CD14-positive monocyte (primary cell): ENCODE data around the gene PPM1H. TPM values are rescaled to one million over a fixed set of nuclear protein-coding genes. Genes with fewer than 3 reads are reported as not detected.

Experiments
- DNase-seq, 3 donors: peaks; one replicate each; pipeline ENCODE4 v3.0.0-alpha.2; 2011 to 2022
- H2AFZ ChIP-seq: 2 replicates; pipeline ENCODE4 v1.6.0; 2012; ENCODE audit warnings: mild to moderate bottlenecking, low read depth, low read length, inconsistent platforms; ENCODE audit not compliant: insufficient read depth, poor library complexity, severe bottlenecking
- H3K27ac ChIP-seq, 2 donors: 1 replicate in 1 of 2; 2 replicates in 1 of 2; pipeline ENCODE4 v1.5.1; 2012 to 2013; ENCODE audit warnings: low read length in 2 of 2, control low read depth in 1 of 2, inconsistent platforms in 1 of 2, low read depth in 1 of 2, mild to moderate bottlenecking in 1 of 2
- H3K27me3 ChIP-seq, 2 donors: one replicate each; pipeline versions ENCODE4 v1.6.0 to v1.6.1; 2011 to 2013; ENCODE audit warnings: low read length in 2 of 2; ENCODE audit not compliant: control insufficient read depth in 2 of 2, insufficient read depth in 2 of 2
- H3K36me3 ChIP-seq, 2 donors: replicated peaks in 1 of 2; 1 replicate in 1 of 2; 2 replicates in 1 of 2; pipeline versions ENCODE4 v1.5.1 to v1.6.1; 2012 to 2013; ENCODE audit warnings: low read length in 2 of 2, control low read depth in 1 of 2, inconsistent platforms in 1 of 2, mild to moderate bottlenecking in 1 of 2; ENCODE audit not compliant: insufficient read depth in 2 of 2, control insufficient read depth in 1 of 2
- H3K4me1 ChIP-seq, 2 donors: 1 replicate in 1 of 2; 2 replicates in 1 of 2; pipeline versions ENCODE4 v1.5.1 to v1.6.1; 2012 to 2013; ENCODE audit warnings: low read length in 2 of 2, control low read depth in 1 of 2, inconsistent platforms in 1 of 2, mild to moderate bottlenecking in 1 of 2, moderate library complexity in 1 of 2; ENCODE audit not compliant: insufficient read depth in 2 of 2, control insufficient read depth in 1 of 2
- H3K4me2 ChIP-seq: replicated peaks from 2 replicates; pipeline ENCODE3; 2012; ENCODE audit warnings: low read length, moderate library complexity, mild to moderate bottlenecking; ENCODE audit not compliant: poor library complexity, severe bottlenecking; ENCODE audit errors: extremely low read depth
- H3K4me3 ChIP-seq, 3 experiments: fragments of 200-600 bp in 1 of 3; sonication (generic) in 1 of 3; replicated peaks in 1 of 3; 1 replicate in 2 of 3; 2 replicates in 1 of 3; pipeline ENCODE4 v1.5.1; 2011 to 2013; ENCODE audit warnings: low read length in 3 of 3, mild to moderate bottlenecking in 3 of 3, control low read depth in 2 of 3, low read depth in 2 of 3, inconsistent platforms in 1 of 3, moderate library complexity in 1 of 3
- H3K79me2 ChIP-seq: 2 replicates; pipeline ENCODE4 v1.6.0; 2012; ENCODE audit warnings: mild to moderate bottlenecking, control low read depth, inconsistent platforms, low read length, moderate library complexity; ENCODE audit not compliant: insufficient read depth
- H3K9ac ChIP-seq: 2 replicates; pipeline ENCODE4 v1.6.0; 2017; ENCODE audit warnings: low read length, mild to moderate bottlenecking; ENCODE audit not compliant: insufficient read depth, poor library complexity, severe bottlenecking
- H3K9me3 ChIP-seq, 2 donors: replicated peaks in 1 of 2; 1 replicate in 1 of 2; 2 replicates in 1 of 2; pipeline versions ENCODE4 v1.5.1 to v1.6.1; 2012 to 2013; ENCODE audit warnings: low read length in 2 of 2, control low read depth in 1 of 2; ENCODE audit not compliant: control insufficient read depth in 1 of 2, insufficient read depth in 1 of 2
- H4K20me1 ChIP-seq: 2 replicates; pipeline ENCODE4 v1.6.0; 2012; ENCODE audit warnings: mild to moderate bottlenecking, low read length, control low read depth, moderate library complexity; ENCODE audit not compliant: insufficient read depth
- H3K27ac Mint-ChIP-seq, 7 donors: one replicate each; pipeline ENCODE4 v1.8.0; 2020; ENCODE audit warnings: mild to moderate bottlenecking in 7 of 7, mixed read lengths in 7 of 7, moderate library complexity in 6 of 7, inconsistent platforms in 2 of 7
- H3K27me3 Mint-ChIP-seq, 3 donors: one replicate each; pipeline ENCODE4 v1.8.0; 2021 to 2022; ENCODE audit warnings: low read depth in 3 of 3, mild to moderate bottlenecking in 3 of 3, mixed read lengths in 3 of 3, moderate library complexity in 3 of 3, inconsistent platforms in 1 of 3
- H3K36me3 Mint-ChIP-seq, 2 donors: one replicate each; pipeline ENCODE4 v1.8.0; 2020; ENCODE audit warnings: mixed read lengths in 2 of 2, inconsistent platforms in 1 of 2, mild to moderate bottlenecking in 1 of 2
- H3K4me1 Mint-ChIP-seq: one replicate; pipeline ENCODE4 v1.8.0; 2020; ENCODE audit warnings: mild to moderate bottlenecking, mixed read lengths
- H3K4me3 Mint-ChIP-seq, 2 donors: one replicate each; pipeline ENCODE4 v1.8.0; 2020; ENCODE audit warnings: mild to moderate bottlenecking in 2 of 2, mixed read lengths in 2 of 2, moderate library complexity in 1 of 2
- H3K9me3 Mint-ChIP-seq, 7 donors: one replicate each; pipeline ENCODE4 v1.8.0; 2020 to 2022; ENCODE audit warnings: mixed read lengths in 7 of 7, mild to moderate bottlenecking in 6 of 7, moderate library complexity in 6 of 7, inconsistent platforms in 2 of 7
- CTCF ChIP-seq: fragments of 200-600 bp; IDR thresholded peaks from one replicate; pipeline ENCODE4 v1.8.0; 2022; ENCODE audit warnings: antibody characterized with exemption, mild to moderate bottlenecking
- WGBS: methylation state at CpG from one replicate; pipeline ENCODE4 v1.1.5; 2013; ENCODE audit warnings: missing lambda C conversion rate; ENCODE audit not compliant: insufficient coverage; 5-methylcytosine and 5-hydroxymethylcytosine counted together
- intact Hi-C, 2 donors: fragments of 100-400 bp; cut with micrococcal nuclease; formaldehyde crosslinking; loops; one replicate each; pipeline versions ENCODE4 v1.15.0 to v1.15.1; 2023
- polyA plus RNA-seq, 3 donors: library from polyadenylated mRNA; depleted of rRNA in 1 of 3; unstranded in 2 of 3; stranded (reverse) in 1 of 3; fragments of 300-500 nt in 2 of 3; fragments of >200 nt in 1 of 3; fragmentation: Illumina TruSeq in 2 of 3; gene quantifications; 1 replicate in 2 of 3; 2 replicates in 1 of 3; pipeline ENCODE4 v1.2.3, GENCODE V29; 2012 to 2021

Gene PPM1H
- polyA plus RNA-seq, 3 donors: 1.5 to 2.8 (median 1.9) TPM

- intact Hi-C loops: no loop called here
- no peaks in the 10 kb centered on the region for H3K27me3 ChIP-seq
- peaks cover 0 to 3% (median 0%) of the 10 kb centered on the region in 7 donors for H3K9me3 Mint-ChIP-seq
- no peak overlapping the region for H3K4me3 ChIP-seq
- H4K20me1 ChIP-seq: no peaks in the 10 kb centered on the region
- no peak overlapping the region for H3K27ac Mint-ChIP-seq
- WGBS: no CpG with 5 or more reads among the region's 1 CpG
- no peak for DNase-seq
- H3K9me3 ChIP-seq: no peaks in the 10 kb centered on the region
- no peak overlapping the region for H3K27ac ChIP-seq
- no peak overlapping the region for H3K4me3 Mint-ChIP-seq
- no peak for TF ChIP-seq CTCF
- no peaks in the 10 kb centered on the region for H3K36me3 Mint-ChIP-seq
- no peaks in the 10 kb centered on the region for H3K36me3 ChIP-seq
- H3K4me2 ChIP-seq: no peak overlapping the region
- no peaks in the 10 kb centered on the region for H3K4me1 Mint-ChIP-seq
- H2AFZ ChIP-seq: no peak overlapping the region
- H3K9ac ChIP-seq: no peak overlapping the region
- H3K27me3 Mint-ChIP-seq: no peaks in the 10 kb centered on the region
- no peaks in the 10 kb centered on the region for H3K4me1 ChIP-seq
- no peaks in the 10 kb centered on the region for H3K79me2 ChIP-seq
Observed at GRCh38 chr12:62971769-62972525, 37.0 kb upstream of the PPM1H start.

- Histone ChIP-seq H3K27me3 (no peaks in the 10 kb centered on the region), H3K4me1 (no peaks in the 10 kb centered on the region), H3K9ac (no peak overlapping the region), H3K27ac (no peak overlapping the region), H2AFZ (no peak overlapping the region), H3K4me2 (no peak overlapping the region), H3K79me2 (no peaks in the 10 kb centered on the region), H4K20me1 (no peaks in the 10 kb centered on the region), H3K4me3 (no peak overlapping the region), H3K9me3 (no peaks in the 10 kb centered on the region), H3K36me3 (no peaks in the 10 kb centered on the region)
- Mint-ChIP-seq H3K27ac (no peak overlapping the region), H3K4me1 (no peaks in the 10 kb centered on the region), H3K4me3 (no peak overlapping the region), H3K9me3 (peaks cover 0 to 3% (median 0%) of the 10 kb centered on the region in 7 donors), H3K27me3 (no peaks in the 10 kb centered on the region), H3K36me3 (no peaks in the 10 kb centered on the region)
- no peak for DNase-seq
- no peak for TF ChIP-seq CTCF
- 100% methylated on average over 3 of the region's 7 CpGs for WGBS
- intact Hi-C loops: no loop called here
Observed at GRCh38 chr12:62969695-62970094, 34.7 kb upstream of the PPM1H start.
